OCI-LY7 (cell line): Measurements from ENCODE around the gene SPINK1. TPM values are rescaled to one million over a fixed set of nuclear protein-coding genes. Genes with fewer than 3 reads are reported as not detected.
"Not testable (repeated sequence)": the region's sequence is repeated elsewhere in the genome, so short reads cannot be mapped to it uniquely, and the experiment has no call there.

Experiments
- BruUV-seq: library from RNA; stranded (reverse); fragments of 400-500 nt; replicated peaks from 2 replicates; lab custom pipeline; 2021; lab: Mats Ljungman, UMichigan
- CTCF ChIA-PET: fragments of 300-600 bp; sonication (Branson Sonifier 250); formaldehyde crosslinking; loops from one replicate; lab custom pipeline; 2022; ENCODE audit warnings: antibody characterized with exemption; ENCODE audit not compliant: unreplicated experiment; lab: Charles Lee
- POLR2A ChIA-PET: fragments of 300-600 bp; sonication (Branson Sonifier 250); formaldehyde crosslinking; loops from one replicate; lab custom pipeline; 2022; ENCODE audit warnings: antibody characterized with exemption; lab: Charles Lee
- DNase-seq: peaks from one replicate; pipeline ENCODE4 v3.0.0-alpha.2; 2015; ENCODE audit warnings: low spot score
- H2AFZ ChIP-seq: fragments of 200-600 bp; sonication (generic), shearing (Covaris generic); 2 replicates; pipeline ENCODE4 v1.6.1; 2014; ENCODE audit warnings: mild to moderate bottlenecking, antibody characterized with exemption, low read length, moderate library complexity
- H3K27ac ChIP-seq: fragments of 200-600 bp; sonication (generic); 2 replicates; pipeline ENCODE4 v1.5.1; 2014; ENCODE audit warnings: mixed run types, low read depth, mild to moderate bottlenecking, moderate library complexity, low read length, inconsistent platforms; ENCODE audit not compliant: poor library complexity, severe bottlenecking
- H3K36me3 ChIP-seq: fragments of 200-600 bp; sonication (generic); 2 replicates; pipeline ENCODE4 v1.6.1; 2014; ENCODE audit warnings: mild to moderate bottlenecking, antibody characterized with exemption, low read length, moderate library complexity, mixed read lengths; ENCODE audit not compliant: insufficient read depth
- H3K4me1 ChIP-seq: fragments of 200-600 bp; sonication (generic); 2 replicates; pipeline ENCODE4 v1.5.1; 2014; ENCODE audit warnings: mild to moderate bottlenecking, low read length; ENCODE audit not compliant: insufficient read depth, poor library complexity, severe bottlenecking
- H3K4me2 ChIP-seq: fragments of 200-600 bp; sonication (generic); 2 replicates; pipeline ENCODE4 v1.6.1; 2014; ENCODE audit warnings: mild to moderate bottlenecking, low read length
- H3K4me3 ChIP-seq: fragments of 200-600 bp; sonication (generic); 2 replicates; pipeline ENCODE4 v1.5.1; 2014; ENCODE audit warnings: mild to moderate bottlenecking, low read depth, low read length; ENCODE audit not compliant: poor library complexity, severe bottlenecking
- H3K79me2 ChIP-seq: fragments of 200-600 bp; sonication (generic); 2 replicates; pipeline ENCODE4 v1.6.1; 2016; ENCODE audit warnings: low read depth, mild to moderate bottlenecking, low read length, moderate library complexity, mixed read lengths; ENCODE audit not compliant: insufficient read depth
- H3K9me2 ChIP-seq: fragments of 200-600 bp; sonication (generic); 2 replicates; pipeline ENCODE4 v1.6.1; 2016; ENCODE audit warnings: mild to moderate bottlenecking, low read length, mixed read lengths; ENCODE audit not compliant: insufficient read depth
- H3K9me3 ChIP-seq: fragments of 200-600 bp; sonication (generic); 2 replicates; pipeline ENCODE4 v1.6.1; 2014; ENCODE audit warnings: mild to moderate bottlenecking, mixed run types, low read length, mixed read lengths
- H4K20me1 ChIP-seq: fragments of 200-600 bp; sonication (generic); 2 replicates; pipeline ENCODE4 v1.6.1; 2014; ENCODE audit warnings: mild to moderate bottlenecking, antibody characterized with exemption, low read length, moderate library complexity, mixed read lengths; ENCODE audit not compliant: insufficient read depth
- CTCF ChIP-seq: fragments of 200-600 bp; sonication (generic); conservative IDR thresholded peaks from 2 replicates; pipeline ENCODE4 v1.5.1; 2014; ENCODE audit warnings: mild to moderate bottlenecking, antibody characterized with exemption, low read length, moderate library complexity, mixed read lengths
- EZH2phosphoT487 ChIP-seq: fragments of 200-600 bp; sonication (generic); IDR thresholded peaks from 2 replicates; pipeline ENCODE4 v1.6.1; 2018; ENCODE audit warnings: low read depth, borderline replicate concordance, mild to moderate bottlenecking, mixed run types, antibody characterized with exemption, low read length, moderate library complexity, mixed read lengths
- intact Hi-C: fragments of 100-400 bp; cut with micrococcal nuclease; formaldehyde crosslinking; loops from one replicate; pipeline ENCODE4 v1.10.0; 2022; ENCODE audit not compliant: unreplicated experiment
- total RNA-seq, 2 experiments: library from RNA; depleted of rRNA in 1 of 2; stranded (reverse); fragments of >200 nt in 1 of 2; shearing (Covaris generic) in 1 of 2; gene quantifications; 2 replicates each; pipeline ENCODE4 v1.2.3, GENCODE V29; 2014 to 2022

SPINK1 gene
- total RNA-seq, 2 experiments from 2014 or later = not detected

- no TSS peak for BruUV-seq
- no peak overlapping the region for H3K27ac ChIP-seq
- no peak overlapping the region for H2AFZ ChIP-seq
- H3K9me3 ChIP-seq = no peaks in the 10 kb centered on the region
- intact Hi-C loops = loop anchor here (10.0 kb wide), 1 partner anchor 602 kb away; no protein-coding TSS in a partner anchor
- TF ChIP-seq EZH2phosphoT487 (no peak), CTCF (no peak)
- no peaks in the 10 kb centered on the region for H3K36me3 ChIP-seq
- H3K4me2 ChIP-seq = no peak overlapping the region
- ChIA-PET POLR2A (interaction anchor here (0.7 kb wide), 2 partner anchors 216 to 222 kb away, joined by 3 read pairs; no protein-coding TSS in a partner anchor), CTCF (no interaction called here)
- DNase-seq = no peak
- no peaks in the 10 kb centered on the region for H3K79me2 ChIP-seq
- H4K20me1 ChIP-seq = no peaks in the 10 kb centered on the region
- no peaks in the 10 kb centered on the region for H3K9me2 ChIP-seq
- no peaks in the 10 kb centered on the region for H3K4me1 ChIP-seq
- no peak overlapping the region for H3K4me3 ChIP-seq
Observed at GRCh38 chr5:147826361-147826760, 5.1 kb downstream of the SPINK1 start.

- Histone ChIP-seq H3K27ac (no peak overlapping the region), H4K20me1 (no peaks in the 10 kb centered on the region), H3K36me3 (no peaks in the 10 kb centered on the region), H3K9me3 (no peaks in the 10 kb centered on the region), H3K4me3 (no peak overlapping the region), H3K9me2 (no peaks in the 10 kb centered on the region), H2AFZ (peak overlapping the region; percentile 66; the same call in 1 of the 2 replicates), H3K4me2 (no peak overlapping the region), H3K4me1 (no peaks in the 10 kb centered on the region), H3K79me2 (no peaks in the 10 kb centered on the region)
- BruUV-seq = no TSS peak
- POLR2A ChIA-PET = interaction anchor here (0.6 to 1.2 kb wide), 3 partner anchors 189 to 252 kb away, joined by 4 to 10 read pairs (median 5); no protein-coding TSS in a partner anchor
- DNase-seq = peak; percentile 77
- intact Hi-C loops = loop anchor here (1.0 to 10.0 kb wide), 3 partner anchors 195 to 598 kb away; no protein-coding TSS in a partner anchor
- CTCF ChIA-PET = interaction anchor here (0.6 to 1.3 kb wide), 5 partner anchors 150 to 1236 kb away, joined by 3 to 7 read pairs (median 4); no protein-coding TSS in a partner anchor
- TF ChIP-seq EZH2phosphoT487 = no peak
- TF ChIP-seq CTCF = peak; percentile 98
Observed at GRCh38 chr5:147822686-147823491, 8.6 kb downstream of the SPINK1 start.

GRCh38 chr5:147822222-147822621 lies 9.2 kb downstream of the SPINK1 start:
- ChIA-PET POLR2A (interaction anchor here (0.8 to 1.2 kb wide), 2 partner anchors 189 to 194 kb away, joined by 5 to 10 read pairs; no protein-coding TSS in a partner anchor), CTCF (interaction anchor here (1.3 kb wide), 1 partner anchor 193 kb away, joined by 4 read pairs; no protein-coding TSS in a partner anchor)
- not testable (repeated sequence) for BruUV-seq, H3K4me3 ChIP-seq, H3K27ac ChIP-seq, H3K36me3 ChIP-seq, H3K9me3 ChIP-seq, H3K4me1 ChIP-seq, H3K9me2 ChIP-seq, H3K79me2 ChIP-seq, H3K4me2 ChIP-seq, DNase-seq, H4K20me1 ChIP-seq
- H2AFZ ChIP-seq = peak overlapping the region; percentile 66; the same call in 1 of the 2 replicates
- intact Hi-C loops = loop anchor here (1.0 to 10.0 kb wide), 3 partner anchors 194 to 597 kb away; no protein-coding TSS in a partner anchor
